GM19351 (cell line): ENCODE measurements around the gene OFD1.
A peak's percentile ranks its signal among the peaks of the same experiment; 100 is the strongest.

Source experiments
- ATAC-seq: cut with Tn5 transposase; IDR thresholded peaks from one replicate; pipeline ENCODE4 v1.9.1; 2021; ENCODE audit warnings: mild to moderate bottlenecking, moderate library complexity; ENCODE audit not compliant: unreplicated experiment

The OFD1 gene

GRCh38 chrX:13791559-13791958, 57.0 kb downstream of the OFD1 start:
- no peak for ATAC-seq

DNA sequence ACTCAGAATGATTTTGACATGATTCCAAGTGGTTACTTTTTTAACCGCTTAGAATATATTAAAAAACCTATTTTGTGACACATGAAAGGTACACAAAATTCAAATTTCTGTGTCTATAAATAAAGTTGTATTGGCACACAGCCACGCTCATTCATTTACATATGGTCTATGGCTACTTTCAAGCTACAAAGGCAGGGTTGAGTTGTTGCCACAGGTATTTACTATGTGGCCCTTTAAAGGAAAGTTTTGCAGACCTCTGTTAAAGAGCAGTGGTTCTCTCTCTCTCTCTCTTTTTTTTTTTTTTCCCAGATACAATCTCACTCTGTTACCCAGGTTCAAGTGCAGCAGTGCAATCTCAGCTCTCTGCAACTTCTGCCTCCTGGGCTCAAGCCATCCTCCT, 59.3 kb downstream of the OFD1 start:
- ATAC-seq = peak; percentile 67

- no peak for ATAC-seq
Measured at GRCh38 chrX:13794417-13794816, 59.9 kb downstream of the OFD1 start.

GRCh38 chrX:13797512-13797911, 63.0 kb downstream of the OFD1 start:
- ATAC-seq = no peak

DNA sequence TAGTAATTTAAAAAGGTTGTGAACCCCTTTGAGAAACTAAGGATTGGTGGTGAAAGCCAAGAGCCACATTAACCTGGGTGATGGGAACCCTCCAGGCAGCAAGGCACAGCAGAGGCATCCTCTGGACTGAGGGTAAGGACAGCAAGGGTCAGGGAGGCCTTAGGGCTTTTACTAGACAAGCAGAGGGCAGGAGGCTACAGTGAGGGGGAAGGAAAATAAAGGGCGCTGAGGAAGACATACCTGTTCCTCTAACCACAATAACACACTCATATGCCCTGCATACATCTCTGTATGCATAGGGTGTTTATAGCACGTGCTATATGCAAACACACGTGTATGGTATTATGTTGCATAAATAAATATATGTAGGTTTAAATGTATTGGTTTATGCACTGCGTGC, 63.6 kb downstream of the OFD1 start:
- no peak for ATAC-seq

GRCh38 chrX:13803116-13803515, 68.6 kb downstream of the OFD1 start:
- ATAC-seq = no peak

GRCh38 chrX:13805241-13805640, 70.7 kb downstream of the OFD1 start:
- ATAC-seq = no peak

DNA sequence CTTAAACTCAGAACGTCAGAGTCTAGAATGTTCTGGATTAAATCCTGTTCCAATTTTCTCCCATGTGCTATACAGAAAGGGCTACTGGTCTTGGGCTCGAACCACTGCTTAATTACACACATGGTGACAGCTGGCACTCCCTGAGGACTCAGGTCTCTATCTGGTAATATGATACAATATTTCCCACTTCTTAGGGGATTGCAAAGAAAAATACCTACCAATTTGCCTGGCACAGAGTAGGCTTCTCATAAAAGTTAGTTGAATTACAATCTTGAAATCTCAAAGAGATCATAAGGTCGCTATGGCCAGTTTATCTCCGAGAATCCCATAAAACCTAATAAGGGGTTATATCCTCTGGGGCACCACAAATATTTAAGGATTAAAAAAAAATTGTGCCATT, 73.7 kb downstream of the OFD1 start:
- no peak for ATAC-seq

DNA sequence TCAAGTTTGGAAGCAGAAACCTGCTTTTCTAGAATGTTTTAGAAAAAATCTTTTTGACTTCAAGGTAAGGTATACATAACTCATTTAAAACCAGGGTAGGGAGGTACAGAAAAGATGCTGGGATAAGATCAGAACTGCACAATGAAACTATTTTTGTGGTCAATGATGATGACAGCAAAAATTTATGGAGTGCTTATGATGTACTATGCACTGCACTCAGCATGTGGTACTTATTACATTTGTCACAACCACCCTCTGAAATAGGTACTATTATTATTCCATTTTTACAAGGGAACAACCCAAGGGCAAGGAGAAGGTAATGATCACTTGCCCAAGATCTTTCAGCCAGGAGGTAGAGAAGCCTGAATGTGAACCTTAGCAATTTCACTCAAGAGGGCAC, 74.3 kb downstream of the OFD1 start:
- no peak for ATAC-seq

GRCh38 chrX:13815664-13816063, 81.1 kb downstream of the OFD1 start:
- ATAC-seq = no peak

DNA sequence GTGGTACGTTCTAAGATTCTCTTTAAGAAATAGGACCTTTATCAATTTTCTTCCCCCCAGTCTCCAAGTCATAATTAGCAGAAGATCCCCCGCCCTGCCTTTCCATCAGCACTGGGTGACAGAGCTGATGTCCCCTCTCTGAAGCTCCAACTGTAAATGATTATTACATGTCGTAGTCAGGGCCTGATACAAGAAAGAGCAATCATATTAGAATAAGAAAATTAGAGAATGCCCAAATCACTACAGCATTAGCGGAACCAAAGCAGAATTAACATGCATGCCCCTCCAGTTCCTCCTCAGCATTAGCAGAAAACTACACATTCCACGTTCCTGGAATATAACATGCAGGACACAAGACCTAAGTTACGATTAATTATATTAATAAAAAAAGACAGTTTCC, 81.6 kb downstream of the OFD1 start:
- ATAC-seq = no peak

- ATAC-seq = no peak
Measured at GRCh38 chrX:13816643-13817627, 82.4 kb downstream of the OFD1 start, which contains the start of gene GPM6B. TSS of gene GPM6B (minus strand) at chrX:13817093. CDS start at chrX:13816904, 189 bp downstream.
